Coronary artery (tissue), 2 donors: Measurements from ENCODE around the gene TSPAN9.

ENCODE experiments used
- DNase-seq: peaks from one replicate; pipeline ENCODE4 v3.0.0-alpha.2; 2017; ENCODE audit warnings: low spot score
- H3K27ac ChIP-seq, 2 donors: fragments of 200-600 bp; sonication (generic); one replicate each; pipeline ENCODE4 v1.5.1; 2016 to 2019
- H3K4me3 ChIP-seq: fragments of 200-600 bp; sonication (generic); 2 replicates; pipeline ENCODE4 v1.5.1; 2016; ENCODE audit warnings: mild to moderate bottlenecking, moderate library complexity
- TF ChIP-seq, protein P1 (sequence below): fragments of 200-600 bp; sonication (generic); IDR thresholded peaks from one replicate; pipeline ENCODE4 v1.5.1; 2019; ENCODE audit warnings: antibody characterized with exemption

TSPAN9 gene

DNA sequence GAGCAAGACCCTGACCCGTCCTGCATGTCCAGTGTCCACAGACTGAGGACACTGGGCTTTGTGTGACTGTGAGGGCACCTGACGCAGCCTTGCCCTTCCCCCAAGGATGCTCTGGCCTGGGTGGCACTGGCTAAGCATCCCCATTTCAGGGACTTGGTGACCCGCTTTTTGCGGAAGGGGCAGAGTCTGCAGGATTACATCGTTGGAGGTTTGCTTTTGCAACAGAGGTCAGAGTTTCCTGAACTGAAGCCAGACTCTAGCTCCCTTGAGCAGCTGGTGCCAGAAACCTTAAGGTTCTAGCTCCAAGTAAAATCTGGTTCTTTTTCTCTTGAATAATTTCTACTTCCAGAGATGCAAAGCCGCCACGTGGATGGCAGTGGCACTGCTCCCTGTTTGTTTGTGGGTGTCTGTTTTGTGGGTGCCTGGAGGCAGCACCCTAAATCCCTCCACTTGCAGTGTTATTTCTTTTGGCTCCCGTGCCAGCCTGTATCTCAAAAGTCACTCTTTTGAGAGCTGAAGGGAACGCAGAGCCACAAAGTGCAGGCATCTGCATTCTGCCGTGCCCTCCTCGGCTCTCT is 184.7 kb downstream of the TSPAN9 start:
- no peak overlapping the region for H3K4me3 ChIP-seq
- TF ChIP-seq, protein P1, sequence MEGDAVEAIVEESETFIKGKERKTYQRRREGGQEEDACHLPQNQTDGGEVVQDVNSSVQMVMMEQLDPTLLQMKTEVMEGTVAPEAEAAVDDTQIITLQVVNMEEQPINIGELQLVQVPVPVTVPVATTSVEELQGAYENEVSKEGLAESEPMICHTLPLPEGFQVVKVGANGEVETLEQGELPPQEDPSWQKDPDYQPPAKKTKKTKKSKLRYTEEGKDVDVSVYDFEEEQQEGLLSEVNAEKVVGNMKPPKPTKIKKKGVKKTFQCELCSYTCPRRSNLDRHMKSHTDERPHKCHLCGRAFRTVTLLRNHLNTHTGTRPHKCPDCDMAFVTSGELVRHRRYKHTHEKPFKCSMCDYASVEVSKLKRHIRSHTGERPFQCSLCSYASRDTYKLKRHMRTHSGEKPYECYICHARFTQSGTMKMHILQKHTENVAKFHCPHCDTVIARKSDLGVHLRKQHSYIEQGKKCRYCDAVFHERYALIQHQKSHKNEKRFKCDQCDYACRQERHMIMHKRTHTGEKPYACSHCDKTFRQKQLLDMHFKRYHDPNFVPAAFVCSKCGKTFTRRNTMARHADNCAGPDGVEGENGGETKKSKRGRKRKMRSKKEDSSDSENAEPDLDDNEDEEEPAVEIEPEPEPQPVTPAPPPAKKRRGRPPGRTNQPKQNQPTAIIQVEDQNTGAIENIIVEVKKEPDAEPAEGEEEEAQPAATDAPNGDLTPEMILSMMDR: no peak
- H3K27ac ChIP-seq: peak overlapping the region in 1 of 2 donors; percentile 12
- DNase-seq: no peak

DNA sequence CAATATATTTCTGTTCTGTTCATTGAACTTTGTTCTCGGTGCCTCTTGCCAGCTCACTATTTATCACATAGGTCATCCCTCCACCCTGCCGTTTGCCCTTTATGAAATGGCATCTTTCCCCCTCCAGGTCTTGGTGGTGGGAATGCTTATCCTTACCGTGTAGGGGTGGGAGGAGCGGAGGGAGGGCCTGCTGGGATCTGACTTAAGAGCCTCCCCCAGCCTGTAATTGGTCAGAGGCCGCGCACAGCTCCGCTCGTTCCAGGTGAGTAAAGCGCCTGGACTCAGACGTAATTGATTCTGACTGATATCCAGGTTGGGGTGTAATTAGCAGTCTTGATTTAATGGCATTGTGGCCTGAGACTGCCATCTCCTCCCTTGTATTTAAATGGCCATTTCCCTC is 185.3 kb downstream of the TSPAN9 start:
- TF ChIP-seq, protein P1: no peak
- no peak for DNase-seq
- Histone ChIP-seq H3K27ac (peak overlapping the region; percentile 12 to 37), H3K4me3 (no peak overlapping the region)

DNA sequence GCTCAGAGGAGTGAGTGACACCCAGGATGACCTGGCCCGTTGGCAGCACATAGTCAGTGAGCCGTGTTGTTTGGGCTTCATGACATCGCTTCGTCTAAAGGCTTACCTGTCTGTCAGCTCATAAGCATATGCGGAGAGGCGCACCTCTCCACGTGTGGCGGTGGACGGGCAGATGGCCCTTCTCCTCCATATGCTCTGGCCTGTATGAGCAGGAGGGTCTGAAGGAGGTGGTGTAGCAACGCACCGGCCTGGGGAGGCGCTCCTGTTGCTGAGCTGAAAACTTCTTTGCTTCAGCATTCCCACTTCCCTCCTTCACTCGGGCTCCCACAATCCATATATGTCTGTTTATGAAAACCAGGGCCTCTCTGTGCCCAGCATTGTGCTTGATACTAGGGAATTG is 186.1 kb downstream of the TSPAN9 start:
- no peak overlapping the region for H3K27ac ChIP-seq
- no peak overlapping the region for H3K4me3 ChIP-seq
- TF ChIP-seq, protein P1: no peak
- no peak for DNase-seq

DNA sequence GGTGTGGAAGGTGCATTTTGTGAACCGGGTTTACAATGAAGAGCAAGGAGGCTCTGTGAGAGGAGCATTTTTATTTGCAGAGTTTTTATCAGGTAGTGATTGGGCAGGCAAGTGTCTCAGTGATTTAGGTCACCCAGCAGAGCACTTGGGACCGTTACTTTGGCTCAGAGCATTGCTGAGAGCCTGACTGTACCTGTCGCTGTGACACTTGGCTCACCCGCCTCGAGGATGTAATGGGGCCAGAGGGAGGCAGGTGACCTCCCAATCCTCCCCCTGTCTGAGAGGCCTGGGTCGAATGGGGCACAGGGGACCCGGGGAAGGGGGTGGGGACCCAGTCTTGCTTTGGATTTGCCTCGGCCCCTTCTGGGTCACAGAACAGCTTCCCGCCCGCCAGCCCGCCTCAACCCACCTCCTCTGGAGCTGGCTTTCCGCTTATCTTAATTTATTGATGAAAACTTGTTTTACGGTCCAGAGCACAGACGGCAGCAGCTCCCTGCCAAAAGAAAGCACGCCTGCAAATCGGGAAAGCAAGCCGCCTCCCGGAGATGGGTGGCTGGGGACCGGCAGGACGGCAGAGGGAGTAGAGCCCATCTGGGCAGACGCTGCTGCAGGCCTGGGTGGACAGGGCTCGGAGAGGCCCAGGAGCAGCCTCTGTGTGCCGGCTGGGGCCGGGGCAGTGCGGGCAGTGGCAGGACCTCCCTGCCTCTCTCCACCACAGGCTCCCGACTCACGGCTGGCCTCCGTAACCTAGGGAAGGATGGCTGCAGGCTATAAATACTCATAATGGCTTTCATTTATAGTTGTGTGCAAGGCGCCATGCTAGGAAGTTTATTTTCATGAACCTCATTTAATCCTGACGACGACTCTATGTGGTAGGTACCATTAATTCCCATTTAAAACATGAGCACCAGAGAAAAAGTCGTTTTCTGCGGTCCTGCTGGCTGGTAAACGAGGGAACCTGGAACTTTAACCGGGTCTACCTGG is 187.1 kb downstream of the TSPAN9 start:
- no peak overlapping the region for H3K27ac ChIP-seq
- DNase-seq: no peak
- TF ChIP-seq, protein P1: no peak

DNA sequence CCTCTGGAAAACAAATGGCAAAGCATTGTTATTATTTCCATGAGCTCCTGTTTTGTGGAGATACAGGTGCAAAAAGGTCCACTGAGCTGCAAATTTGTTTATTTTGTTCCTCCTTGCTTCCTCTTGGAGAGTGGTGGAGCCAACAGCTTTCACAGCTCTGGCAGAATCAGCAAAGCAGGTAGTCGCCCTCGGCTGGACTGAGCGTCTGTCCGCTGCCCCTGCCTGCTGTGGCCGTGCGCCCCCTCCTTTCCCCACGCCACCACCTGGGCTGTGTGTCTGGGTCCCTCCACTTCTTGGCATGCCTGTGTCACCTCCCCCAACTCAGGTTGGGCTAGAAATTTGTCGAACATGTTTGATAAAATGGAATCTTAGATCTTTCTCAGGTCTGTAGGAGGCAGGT is 188.2 kb downstream of the TSPAN9 start:
- Histone ChIP-seq H3K4me3 (no peak overlapping the region), H3K27ac (no peak overlapping the region)
- TF ChIP-seq, protein P1: no peak
- DNase-seq: no peak

More for the DNA sequence above, 187.1 kb downstream of the TSPAN9 start:
- no peak overlapping the region for H3K4me3 ChIP-seq

DNA sequence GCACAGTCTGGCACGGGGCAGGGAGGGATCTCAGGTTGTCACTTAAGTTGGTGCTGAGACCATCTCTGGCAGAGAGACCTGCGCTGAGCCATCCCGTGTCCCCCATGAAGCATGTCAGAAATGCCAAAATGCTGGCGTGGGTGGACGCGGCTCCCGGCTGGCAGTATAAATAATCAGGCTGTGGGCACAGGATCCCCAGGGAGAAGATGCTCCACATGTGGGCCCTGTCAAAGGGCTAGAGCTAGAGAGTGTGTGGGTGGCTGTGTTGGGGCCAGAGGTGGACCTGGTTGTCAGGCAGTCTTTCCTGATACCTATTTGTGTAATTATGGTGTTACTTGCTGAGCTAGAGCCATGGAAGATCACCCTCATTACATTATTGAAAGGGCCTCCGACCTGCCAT is 189.5 kb downstream of the TSPAN9 start:
- Histone ChIP-seq H3K4me3 (no peak overlapping the region), H3K27ac (no peak overlapping the region)
- TF ChIP-seq, protein P1: no peak
- no peak for DNase-seq

DNA sequence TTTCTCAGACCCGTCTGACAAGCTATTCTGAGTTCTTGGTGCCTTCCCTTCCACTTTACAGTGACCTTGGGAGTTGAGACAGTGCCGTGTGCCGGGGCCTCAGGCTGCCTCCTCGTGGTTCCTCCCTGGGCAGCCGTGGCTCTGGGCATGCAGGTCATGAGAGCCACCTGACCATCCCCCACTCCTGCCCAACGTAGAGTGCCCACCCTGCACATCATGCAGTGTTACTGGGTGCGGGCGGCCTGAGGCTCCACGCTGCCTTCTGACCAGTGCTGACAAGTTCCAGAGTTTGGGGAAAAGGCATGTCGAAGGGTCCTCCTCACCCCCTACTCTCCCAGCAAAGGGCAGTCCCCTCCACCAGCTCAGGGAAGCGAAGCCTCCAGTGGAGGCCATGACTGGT is 190.5 kb downstream of the TSPAN9 start:
- H3K27ac ChIP-seq: no peak overlapping the region
- TF ChIP-seq, protein P1: no peak
- H3K4me3 ChIP-seq: no peak overlapping the region
- no peak for DNase-seq
